GM19023 (cell line): Measurements from ENCODE around the gene HYI.
"Not testable (repeated sequence)": the region's sequence is repeated elsewhere in the genome, so short reads cannot be mapped to it uniquely, and the experiment has no call there.

Experiments
- ATAC-seq: cut with Tn5 transposase; IDR thresholded peaks from one replicate; pipeline ENCODE4 v1.9.1; 2021; ENCODE audit warnings: mild to moderate bottlenecking, moderate library complexity; ENCODE audit not compliant: unreplicated experiment

The HYI gene

GRCh38 chr1:43465505-43466067, 11.9 kb upstream of the HYI start:
- no peak for ATAC-seq

- ATAC-seq = no peak
Observed at GRCh38 chr1:43464681-43465504, 11.2 kb upstream of the HYI start.

- no peak for ATAC-seq
Observed at GRCh38 chr1:43463479-43463878, 9.7 kb upstream of the HYI start.

- no peak for ATAC-seq
Observed at GRCh38 chr1:43460988-43461693, 7.4 kb upstream of the HYI start.

- not testable (repeated sequence) for ATAC-seq
Observed at GRCh38 chr1:43458379-43458778, 4.6 kb upstream of the HYI start.

- no peak for ATAC-seq
Observed at GRCh38 chr1:43455213-43455889, 1.6 kb upstream of the HYI start.

- ATAC-seq = peak; percentile 82
Observed at GRCh38 chr1:43454270-43455011, 710 bp upstream of the HYI start.

GRCh38 chr1:43452789-43453441, 816 bp downstream of the HYI start:
- ATAC-seq = peak; percentile 3

GRCh38 chr1:43451701-43452532, 1.8 kb downstream of the HYI start:
- ATAC-seq = no peak

GRCh38 chr1:43451157-43451591, 2.6 kb downstream of the HYI start:
- no peak for ATAC-seq

GRCh38 chr1:43450251-43450941, 3.3 kb downstream of the HYI start:
- ATAC-seq = no peak

- no peak for ATAC-seq
Observed at GRCh38 chr1:43449708-43450069, 4.0 kb downstream of the HYI start.

GRCh38 chr1:43448955-43449707, 4.6 kb downstream of the HYI start:
- no peak for ATAC-seq

- no peak for ATAC-seq
Observed at GRCh38 chr1:43447891-43448708, 5.6 kb downstream of the HYI start.

GRCh38 chr1:43446881-43447835, 6.6 kb downstream of the HYI start:
- ATAC-seq = no peak

- no peak for ATAC-seq
Observed at GRCh38 chr1:43446388-43446740, 7.4 kb downstream of the HYI start.
